HG02870 (cell line): Measurements from ENCODE around the gene CARNS1.

Source experiments
- ATAC-seq: cut with Tn5 transposase; IDR thresholded peaks from one replicate; pipeline ENCODE4 v1.9.1; 2021; ENCODE audit warnings: mild to moderate bottlenecking, moderate library complexity; ENCODE audit not compliant: unreplicated experiment

Gene CARNS1

GRCh38 chr11:67439321-67440228 lies 24.1 kb downstream of the CARNS1 start:
- no peak for ATAC-seq

- ATAC-seq = no peak
Measured at GRCh38 chr11:67440229-67441097, 25.0 kb downstream of the CARNS1 start.

- no peak for ATAC-seq
Measured at GRCh38 chr11:67441098-67441563, 25.7 kb downstream of the CARNS1 start.

GRCh38 chr11:67441731-67442351 lies 26.4 kb downstream of the CARNS1 start:
- no peak for ATAC-seq

- no peak for ATAC-seq
Measured at GRCh38 chr11:67442504-67443404, 27.3 kb downstream of the CARNS1 start.

- ATAC-seq = no peak
Measured at GRCh38 chr11:67445515-67445914, 30.0 kb downstream of the CARNS1 start.

- no peak for ATAC-seq
Measured at GRCh38 chr11:67448220-67448609, 32.7 kb downstream of the CARNS1 start.

GRCh38 chr11:67449116-67449844 lies 33.8 kb downstream of the CARNS1 start:
- ATAC-seq = no peak

- no peak for ATAC-seq
Measured at GRCh38 chr11:67450796-67451657, 35.5 kb downstream of the CARNS1 start.

GRCh38 chr11:67451658-67451976 lies 36.1 kb downstream of the CARNS1 start:
- no peak for ATAC-seq

- ATAC-seq = no peak
Measured at GRCh38 chr11:67452141-67452952, 36.9 kb downstream of the CARNS1 start, which contains the start of gene GPR152. Gene GPR152 (minus strand): TSS chr11:67452729. CDS start chr11:67452724, 5 bp downstream.

GRCh38 chr11:67453816-67454732 lies 38.6 kb downstream of the CARNS1 start:
- no peak for ATAC-seq

GRCh38 chr11:67455054-67455453 lies 39.6 kb downstream of the CARNS1 start, which contains the start of gene CABP4:
Gene CABP4 (plus strand): TSS chr11:67455354. CDS start chr11:67455424, 70 bp downstream.
- ATAC-seq = no peak

GRCh38 chr11:67456068-67456705 lies 40.7 kb downstream of the CARNS1 start:
- no peak for ATAC-seq

GRCh38 chr11:67457453-67457852 lies 42.0 kb downstream of the CARNS1 start:
- no peak for ATAC-seq

- ATAC-seq = no peak
Measured at GRCh38 chr11:67458266-67458665, 42.8 kb downstream of the CARNS1 start.
